ENCODE results near the gene KIRREL3.

DNA sequence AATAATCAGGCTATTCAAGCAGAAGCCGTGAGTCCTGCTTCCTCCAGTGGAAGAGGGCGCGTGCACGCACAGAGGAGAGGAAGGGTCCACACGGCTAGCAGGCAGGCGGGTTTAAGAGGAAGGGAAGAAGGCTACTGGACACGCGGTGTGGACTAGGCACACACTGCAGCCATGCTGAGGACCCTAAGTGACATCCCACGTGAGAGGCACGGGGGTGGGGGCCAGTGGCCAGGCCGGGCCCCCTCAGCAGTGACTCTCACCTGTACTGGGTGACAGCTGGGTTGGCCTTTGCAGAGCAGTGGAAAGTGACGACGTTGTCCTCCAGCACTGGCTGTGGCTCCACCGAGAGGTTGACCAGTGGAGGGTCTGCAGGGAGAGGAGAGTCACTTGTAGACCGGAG lies 544.5 kb downstream of the KIRREL3 start:
- no peak for TF ChIP-seq CTCF (IDR thresholded peaks at IDR 0.05; ENCODE audit: insufficient read depth, low read length)
- TF ChIP-seq POLR2AphosphoS5 (IDR thresholded peaks at IDR 0.05; ENCODE audit: low read depth): no peak

Data from HL-60 (cell line).